LNCaP clone FGC (cell line): ENCODE measurements around the gene ANKRD65.

Experiments
- DNase-seq: peaks from one replicate; pipeline ENCODE4 v3.0.0-alpha.2; 2011; ENCODE audit warnings: low read depth
- H3K4me3 ChIP-seq: 2 replicates; pipeline ENCODE4 v1.5.1; 2011; ENCODE audit warnings: mild to moderate bottlenecking, low read depth, low read length, control low read depth
- TF ChIP-seq, protein P1 (sequence below): IDR thresholded peaks from 2 replicates; pipeline ENCODE4 v1.5.1; 2012; ENCODE audit warnings: mild to moderate bottlenecking; ENCODE audit not compliant: control insufficient read depth, insufficient read depth; ENCODE audit errors: extremely low read depth

The ANKRD65 gene

DNA sequence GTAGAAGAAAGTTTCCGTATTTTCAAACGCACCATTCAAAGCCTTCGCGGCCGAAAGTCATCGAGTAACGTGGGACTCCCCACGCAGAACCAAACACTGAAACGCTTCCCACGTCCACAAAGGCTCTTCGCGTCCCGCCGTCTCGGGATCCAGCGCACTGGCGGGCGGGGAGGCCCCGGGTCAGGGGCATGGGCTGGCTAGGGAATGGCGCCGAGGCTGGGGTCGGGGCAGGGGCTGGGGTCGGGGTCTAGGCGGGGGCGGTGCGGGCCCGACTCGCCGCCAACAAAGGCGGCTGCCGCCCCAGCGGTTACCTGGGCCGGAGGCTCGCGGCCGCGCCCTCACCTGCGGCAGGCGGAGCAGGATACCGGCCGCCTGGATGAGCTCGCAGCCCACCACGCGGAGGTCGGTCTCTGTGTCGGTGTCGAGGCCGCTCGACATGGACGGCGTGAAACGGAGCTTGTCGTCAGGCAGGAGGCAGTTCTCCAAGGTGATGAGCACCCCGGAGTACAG, 22.3 kb downstream of the ANKRD65 start:
- H3K4me3 ChIP-seq = peak overlapping the region; percentile 99
- DNase-seq = no peak
- TF ChIP-seq, protein P1, sequence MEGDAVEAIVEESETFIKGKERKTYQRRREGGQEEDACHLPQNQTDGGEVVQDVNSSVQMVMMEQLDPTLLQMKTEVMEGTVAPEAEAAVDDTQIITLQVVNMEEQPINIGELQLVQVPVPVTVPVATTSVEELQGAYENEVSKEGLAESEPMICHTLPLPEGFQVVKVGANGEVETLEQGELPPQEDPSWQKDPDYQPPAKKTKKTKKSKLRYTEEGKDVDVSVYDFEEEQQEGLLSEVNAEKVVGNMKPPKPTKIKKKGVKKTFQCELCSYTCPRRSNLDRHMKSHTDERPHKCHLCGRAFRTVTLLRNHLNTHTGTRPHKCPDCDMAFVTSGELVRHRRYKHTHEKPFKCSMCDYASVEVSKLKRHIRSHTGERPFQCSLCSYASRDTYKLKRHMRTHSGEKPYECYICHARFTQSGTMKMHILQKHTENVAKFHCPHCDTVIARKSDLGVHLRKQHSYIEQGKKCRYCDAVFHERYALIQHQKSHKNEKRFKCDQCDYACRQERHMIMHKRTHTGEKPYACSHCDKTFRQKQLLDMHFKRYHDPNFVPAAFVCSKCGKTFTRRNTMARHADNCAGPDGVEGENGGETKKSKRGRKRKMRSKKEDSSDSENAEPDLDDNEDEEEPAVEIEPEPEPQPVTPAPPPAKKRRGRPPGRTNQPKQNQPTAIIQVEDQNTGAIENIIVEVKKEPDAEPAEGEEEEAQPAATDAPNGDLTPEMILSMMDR = no peak

GRCh38 chr1:1397839-1398523, 23.1 kb downstream of the ANKRD65 start:
- TF ChIP-seq, protein P1 = no peak
- H3K4me3 ChIP-seq = peak overlapping the region; percentile 99
- DNase-seq = no peak

DNA sequence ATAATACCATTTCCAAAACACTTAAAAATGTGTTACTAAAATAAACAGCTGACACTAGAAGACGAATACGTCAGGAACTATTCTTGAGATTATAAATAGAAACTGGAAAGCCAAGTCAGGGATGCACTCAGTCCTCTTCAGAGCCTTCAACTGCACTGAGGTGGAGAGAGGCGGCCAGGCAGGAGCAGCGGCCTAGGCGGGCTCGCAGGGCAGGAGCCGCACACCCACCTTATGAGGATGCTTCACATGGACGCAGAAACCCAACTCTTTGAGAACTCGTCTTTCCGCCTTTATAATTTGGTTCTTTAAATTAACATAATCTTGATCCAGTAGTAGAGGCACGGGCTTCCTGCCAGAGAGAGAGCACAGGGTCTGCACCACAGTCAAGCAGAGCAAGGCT, 25.9 kb downstream of the ANKRD65 start:
- TF ChIP-seq, protein P1 = no peak
- H3K4me3 ChIP-seq = no peak overlapping the region
- DNase-seq = no peak

- TF ChIP-seq, protein P1 = no peak
- DNase-seq = no peak
- no peak overlapping the region for H3K4me3 ChIP-seq
These were observed 27.0 kb downstream of the ANKRD65 start for GRCh38 chr1:1394116-1394515.

- no peak for DNase-seq
- TF ChIP-seq, protein P1 = no peak
- no peak overlapping the region for H3K4me3 ChIP-seq
These were observed 27.6 kb downstream of the ANKRD65 start for GRCh38 chr1:1393428-1393827.

DNA sequence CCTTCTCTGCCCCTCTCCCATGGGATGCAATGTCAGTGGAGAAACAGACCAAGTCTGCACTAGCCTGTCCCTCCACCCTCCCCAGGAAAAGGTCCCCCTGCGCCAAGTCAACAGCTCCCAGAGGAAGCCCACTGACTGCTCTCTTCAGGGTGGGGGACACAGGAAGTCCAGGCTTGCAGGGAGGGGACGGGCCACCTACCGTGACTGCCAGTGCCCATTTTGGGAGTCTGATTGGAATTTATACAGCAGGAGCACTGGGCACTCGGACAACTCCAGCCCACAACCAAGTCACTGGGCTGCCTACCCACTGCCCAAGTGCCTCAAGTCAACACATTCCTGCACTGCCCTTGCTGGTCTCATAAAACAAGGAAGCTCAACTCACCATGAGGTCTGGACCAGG, 28.1 kb downstream of the ANKRD65 start:
- TF ChIP-seq, protein P1 = no peak
- no peak for DNase-seq
- H3K4me3 ChIP-seq = no peak overlapping the region

GRCh38 chr1:1391225-1391624, 29.9 kb downstream of the ANKRD65 start:
- no peak overlapping the region for H3K4me3 ChIP-seq
- TF ChIP-seq, protein P1 = no peak
- DNase-seq = no peak
